ENCODE data around the gene EMP1. TPM values are rescaled to one million over a fixed set of nuclear protein-coding genes. Genes with fewer than 3 reads are reported as not detected.
A peak's percentile ranks its signal among the peaks of the same experiment; 100 is the strongest.

The EMP1 gene
- polyA plus RNA-seq, 2 of the 4 experiments (the other 2 are of a cell fraction) = 17.3 to 21.2 TPM

- no peak for FAIRE-seq
- Histone ChIP-seq H3K9me3 (no peaks in the 10 kb centered on the region), H3K4me3 (no peak overlapping the region), H3K4me2 (peak overlapping the region; percentile 50; the same call in 2 of the 3 replicates), H3K4me1 (peaks cover 23% of the 10 kb centered on the region), H3K27ac (peak overlapping the region; percentile 45 to 47; a peak in 3 of 6 replicates)
- TF ChIP-seq PBX3 (IDR thresholded peaks at IDR 0.05) (no peak), HOXA7 (CRISPR knock-in tag; IDR thresholded peaks at IDR 0.05) (no peak), BHLHE40 (IDR thresholded peaks at IDR 0.05; ENCODE audit: low read depth, low read length) (no peak), RAD21 (conservative IDR thresholded peaks at IDR 0.05 in 1 of 2, IDR thresholded peaks at IDR 0.05 in 1 of 2) (no peak), GATA3 (IDR thresholded peaks at IDR 0.05; ENCODE audit: borderline replicate concordance) (no peak), E2F6 (IDR thresholded peaks at IDR 0.05; ENCODE audit: borderline replicate concordance, low read depth) (no peak), PHF8 (IDR thresholded peaks at IDR 0.05; ENCODE audit: borderline replicate concordance, low read depth) (no peak), POLR2AphosphoS2 (conservative IDR thresholded peaks at IDR 0.05; ENCODE audit: low read length) (no peak), MYC (IDR thresholded peaks at IDR 0.05; ENCODE audit: borderline replicate concordance, low read length) (no peak), HEYL (CRISPR knock-in tag; IDR thresholded peaks at IDR 0.05) (no peak), SREBF2 (IDR thresholded peaks at IDR 0.05) (no peak), CEBPB (IDR thresholded peaks at IDR 0.05) (no peak), CBX8 (IDR thresholded peaks at IDR 0.05) (no peak), SMC3 (IDR thresholded peaks at IDR 0.05) (no peak), EP300 (IDR thresholded peaks at IDR 0.05) (no peak), TP53 (CRISPR knock-in tag; IDR thresholded peaks at IDR 0.05) (no peak)
- TF ChIP-seq, protein P1, sequence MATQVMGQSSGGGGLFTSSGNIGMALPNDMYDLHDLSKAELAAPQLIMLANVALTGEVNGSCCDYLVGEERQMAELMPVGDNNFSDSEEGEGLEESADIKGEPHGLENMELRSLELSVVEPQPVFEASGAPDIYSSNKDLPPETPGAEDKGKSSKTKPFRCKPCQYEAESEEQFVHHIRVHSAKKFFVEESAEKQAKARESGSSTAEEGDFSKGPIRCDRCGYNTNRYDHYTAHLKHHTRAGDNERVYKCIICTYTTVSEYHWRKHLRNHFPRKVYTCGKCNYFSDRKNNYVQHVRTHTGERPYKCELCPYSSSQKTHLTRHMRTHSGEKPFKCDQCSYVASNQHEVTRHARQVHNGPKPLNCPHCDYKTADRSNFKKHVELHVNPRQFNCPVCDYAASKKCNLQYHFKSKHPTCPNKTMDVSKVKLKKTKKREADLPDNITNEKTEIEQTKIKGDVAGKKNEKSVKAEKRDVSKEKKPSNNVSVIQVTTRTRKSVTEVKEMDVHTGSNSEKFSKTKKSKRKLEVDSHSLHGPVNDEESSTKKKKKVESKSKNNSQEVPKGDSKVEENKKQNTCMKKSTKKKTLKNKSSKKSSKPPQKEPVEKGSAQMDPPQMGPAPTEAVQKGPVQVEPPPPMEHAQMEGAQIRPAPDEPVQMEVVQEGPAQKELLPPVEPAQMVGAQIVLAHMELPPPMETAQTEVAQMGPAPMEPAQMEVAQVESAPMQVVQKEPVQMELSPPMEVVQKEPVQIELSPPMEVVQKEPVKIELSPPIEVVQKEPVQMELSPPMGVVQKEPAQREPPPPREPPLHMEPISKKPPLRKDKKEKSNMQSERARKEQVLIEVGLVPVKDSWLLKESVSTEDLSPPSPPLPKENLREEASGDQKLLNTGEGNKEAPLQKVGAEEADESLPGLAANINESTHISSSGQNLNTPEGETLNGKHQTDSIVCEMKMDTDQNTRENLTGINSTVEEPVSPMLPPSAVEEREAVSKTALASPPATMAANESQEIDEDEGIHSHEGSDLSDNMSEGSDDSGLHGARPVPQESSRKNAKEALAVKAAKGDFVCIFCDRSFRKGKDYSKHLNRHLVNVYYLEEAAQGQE (IDR thresholded peaks at IDR 0.05) = no peak
- TF ChIP-seq, protein P2, sequence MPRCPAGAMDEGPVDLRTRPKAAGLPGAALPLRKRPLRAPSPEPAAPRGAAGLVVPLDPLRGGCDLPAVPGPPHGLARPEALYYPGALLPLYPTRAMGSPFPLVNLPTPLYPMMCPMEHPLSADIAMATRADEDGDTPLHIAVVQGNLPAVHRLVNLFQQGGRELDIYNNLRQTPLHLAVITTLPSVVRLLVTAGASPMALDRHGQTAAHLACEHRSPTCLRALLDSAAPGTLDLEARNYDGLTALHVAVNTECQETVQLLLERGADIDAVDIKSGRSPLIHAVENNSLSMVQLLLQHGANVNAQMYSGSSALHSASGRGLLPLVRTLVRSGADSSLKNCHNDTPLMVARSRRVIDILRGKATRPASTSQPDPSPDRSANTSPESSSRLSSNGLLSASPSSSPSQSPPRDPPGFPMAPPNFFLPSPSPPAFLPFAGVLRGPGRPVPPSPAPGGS (IDR thresholded peaks at IDR 0.05) = no peak
- TF ChIP-seq, protein P3, sequence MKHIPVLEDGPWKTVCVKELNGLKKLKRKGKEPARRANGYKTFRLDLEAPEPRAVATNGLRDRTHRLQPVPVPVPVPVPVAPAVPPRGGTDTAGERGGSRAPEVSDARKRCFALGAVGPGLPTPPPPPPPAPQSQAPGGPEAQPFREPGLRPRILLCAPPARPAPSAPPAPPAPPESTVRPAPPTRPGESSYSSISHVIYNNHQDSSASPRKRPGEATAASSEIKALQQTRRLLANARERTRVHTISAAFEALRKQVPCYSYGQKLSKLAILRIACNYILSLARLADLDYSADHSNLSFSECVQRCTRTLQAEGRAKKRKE (CRISPR knock-in tag; IDR thresholded peaks at IDR 0.05; ENCODE audit: low read depth) = no peak
- POLR2A ChIA-PET = interaction anchor here (2.1 kb wide), 1 partner anchor 17 kb away, joined by 9 read pairs; the partner anchor contains the start of gene EMP1
- ATAC-seq = peak; percentile 83 to 87
- DNase-seq (ENCODE audit: low read depth in 1 of 2, low spot score in 1 of 2) = peak; percentile 33 to 39
- CTCF ChIA-PET = interaction anchor here (0.6 to 1.8 kb wide), 4 partner anchors 9 to 33 kb away, joined by 3 to 7 read pairs (median 4); no protein-coding TSS in a partner anchor
- WGBS (ENCODE audit: missing lambda C conversion rate) = 59% methylated on average over 10 of the region's 11 CpGs
These were observed 17.1 kb upstream of the EMP1 start for GRCh38 chr12:13179211-13180074.
